Measurements from ENCODE around the gene CEBPA.
A peak's percentile ranks its signal among the peaks of the same experiment; 100 is the strongest.
"Not testable (repeated sequence)": the region's sequence is repeated elsewhere in the genome, so short reads cannot be mapped to it uniquely, and the experiment has no call there.

Gene CEBPA

GRCh38 chr19:33317517-33317916, 15.2 kb upstream of the CEBPA start:
- Histone ChIP-seq H3K4me3 (replicated peaks; ENCODE audit: insufficient read depth, low read length) (no peak overlapping the region), H3K27me3 (ENCODE audit: insufficient read depth, poor library complexity, severe bottlenecking) (no peaks in the 10 kb centered on the region), H3K27ac (replicated peaks) (no peak overlapping the region)
- no peak for TF ChIP-seq POLR2AphosphoS5 (IDR thresholded peaks at IDR 0.05; ENCODE audit: low read depth)
- TF ChIP-seq SPI1 (IDR thresholded peaks at IDR 0.05; ENCODE audit: borderline replicate concordance, low read depth): no peak
- TF ChIP-seq, protein P1, sequence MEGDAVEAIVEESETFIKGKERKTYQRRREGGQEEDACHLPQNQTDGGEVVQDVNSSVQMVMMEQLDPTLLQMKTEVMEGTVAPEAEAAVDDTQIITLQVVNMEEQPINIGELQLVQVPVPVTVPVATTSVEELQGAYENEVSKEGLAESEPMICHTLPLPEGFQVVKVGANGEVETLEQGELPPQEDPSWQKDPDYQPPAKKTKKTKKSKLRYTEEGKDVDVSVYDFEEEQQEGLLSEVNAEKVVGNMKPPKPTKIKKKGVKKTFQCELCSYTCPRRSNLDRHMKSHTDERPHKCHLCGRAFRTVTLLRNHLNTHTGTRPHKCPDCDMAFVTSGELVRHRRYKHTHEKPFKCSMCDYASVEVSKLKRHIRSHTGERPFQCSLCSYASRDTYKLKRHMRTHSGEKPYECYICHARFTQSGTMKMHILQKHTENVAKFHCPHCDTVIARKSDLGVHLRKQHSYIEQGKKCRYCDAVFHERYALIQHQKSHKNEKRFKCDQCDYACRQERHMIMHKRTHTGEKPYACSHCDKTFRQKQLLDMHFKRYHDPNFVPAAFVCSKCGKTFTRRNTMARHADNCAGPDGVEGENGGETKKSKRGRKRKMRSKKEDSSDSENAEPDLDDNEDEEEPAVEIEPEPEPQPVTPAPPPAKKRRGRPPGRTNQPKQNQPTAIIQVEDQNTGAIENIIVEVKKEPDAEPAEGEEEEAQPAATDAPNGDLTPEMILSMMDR (IDR thresholded peaks at IDR 0.05; ENCODE audit: insufficient read depth, low read length): no peak
- TF ChIP-seq REST (IDR thresholded peaks at IDR 0.05; ENCODE audit: insufficient replicate concordance, low read depth): no peak
- no peak for TF ChIP-seq GABPA (IDR thresholded peaks at IDR 0.05; ENCODE audit: low read depth)
- no peak for DNase-seq (ENCODE audit: low read depth in 1 of 2, low spot score in 1 of 2)

- DNase-seq (ENCODE audit: low read depth in 1 of 2, low spot score in 1 of 2): no peak
- Histone ChIP-seq H3K27me3 (ENCODE audit: insufficient read depth, poor library complexity, severe bottlenecking) (no peaks in the 10 kb centered on the region), H3K27ac (replicated peaks) (no peak overlapping the region), H3K4me3 (replicated peaks; ENCODE audit: insufficient read depth, low read length) (no peak overlapping the region)
- TF ChIP-seq REST (IDR thresholded peaks at IDR 0.05; ENCODE audit: insufficient replicate concordance, low read depth) (no peak), SPI1 (IDR thresholded peaks at IDR 0.05; ENCODE audit: borderline replicate concordance, low read depth) (no peak), POLR2AphosphoS5 (IDR thresholded peaks at IDR 0.05; ENCODE audit: low read depth) (no peak), GABPA (IDR thresholded peaks at IDR 0.05; ENCODE audit: low read depth) (no peak)
- TF ChIP-seq, protein P1 (IDR thresholded peaks at IDR 0.05; ENCODE audit: insufficient read depth, low read length): no peak
Observed at GRCh38 chr19:33316541-33317264, 14.4 kb upstream of the CEBPA start.

GRCh38 chr19:33312808-33313207, 10.5 kb upstream of the CEBPA start:
- not testable (repeated sequence) for H3K4me3 ChIP-seq (replicated peaks; ENCODE audit: insufficient read depth, low read length); DNase-seq (ENCODE audit: low read depth in 1 of 2, low spot score in 1 of 2); H3K27me3 ChIP-seq (ENCODE audit: insufficient read depth, poor library complexity, severe bottlenecking)
- peak overlapping the region; percentile 63 for H3K27ac ChIP-seq (replicated peaks)

DNA sequence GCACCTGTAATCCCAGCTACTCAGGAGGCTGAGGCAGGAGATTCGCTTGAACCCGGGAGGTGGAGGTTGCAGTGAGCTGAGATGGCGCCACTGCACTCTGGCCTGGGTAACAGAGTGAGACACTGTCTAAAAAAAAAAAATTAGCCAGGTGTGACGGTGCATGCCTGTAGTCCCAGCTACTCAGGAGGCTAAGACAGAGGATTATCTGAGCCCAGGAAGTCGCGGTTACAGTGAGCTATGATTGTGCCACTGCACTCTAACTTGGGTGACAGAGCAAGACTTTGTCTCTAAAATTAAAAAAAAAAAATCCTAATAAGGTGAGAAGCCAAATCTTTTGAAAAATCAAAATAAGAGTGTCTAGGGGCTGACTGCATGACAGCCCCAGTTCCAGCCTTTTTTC, 9.7 kb upstream of the CEBPA start:
- Histone ChIP-seq H3K27me3 (ENCODE audit: insufficient read depth, poor library complexity, severe bottlenecking) (no peaks in the 10 kb centered on the region), H3K27ac (replicated peaks) (peak overlapping the region; percentile 63), H3K4me3 (replicated peaks; ENCODE audit: insufficient read depth, low read length) (no peak overlapping the region)
- peak in 1 of 2 experiments; percentile 82 for DNase-seq (ENCODE audit: low read depth in 1 of 2, low spot score in 1 of 2)
- TF ChIP-seq GABPA (IDR thresholded peaks at IDR 0.05; ENCODE audit: low read depth): no peak
- no peak for TF ChIP-seq POLR2AphosphoS5 (IDR thresholded peaks at IDR 0.05; ENCODE audit: low read depth)
- TF ChIP-seq SPI1 (IDR thresholded peaks at IDR 0.05; ENCODE audit: borderline replicate concordance, low read depth): no peak
- TF ChIP-seq, protein P1 (IDR thresholded peaks at IDR 0.05; ENCODE audit: insufficient read depth, low read length): no peak
- no peak for TF ChIP-seq REST (IDR thresholded peaks at IDR 0.05; ENCODE audit: insufficient replicate concordance, low read depth)

All from HL-60 (cell line).